K562 (cell line): ENCODE data around the gene TMC8. TPM values are rescaled to one million over a fixed set of nuclear protein-coding genes. Genes with fewer than 3 reads are reported as not detected.

Experiments
- ARID1B ChIP-seq: fragments of 450-650 bp; IDR thresholded peaks from 2 replicates; pipeline ENCODE4 v1.6.1; 2016; ENCODE audit warnings: antibody characterized with exemption, mild to moderate bottlenecking, inconsistent platforms
- BACH1 ChIP-seq: fragments of 200-800 bp; sonication (Bioruptor generic); IDR thresholded peaks from 2 replicates; pipeline ENCODE4 v1.6.1; 2016; ENCODE audit warnings: missing genetic modification characterization, missing compliant biosample characterization
- BRCA1 ChIP-seq, 2 experiments: fragments of 450-650 bp in 1 of 2; sonication (generic) in 1 of 2; formaldehyde crosslinking in 1 of 2; IDR thresholded peaks; 2 replicates each; pipeline versions ENCODE4 v1.5.0 to v1.6.1; 2017 to 2020; ENCODE audit warnings: mild to moderate bottlenecking in 1 of 2, missing genetic modification reagents in 1 of 2
- DMBX1 ChIP-seq: fragments of 250-450 bp; sonication (Bioruptor Pico); IDR thresholded peaks from 2 replicates; pipeline ENCODE4 v1.8.0; 2022; ENCODE audit warnings: inconsistent platforms, mild to moderate bottlenecking, moderate library complexity, borderline replicate concordance
- ELK1 ChIP-seq: sonication (generic); formaldehyde crosslinking; IDR thresholded peaks from 2 replicates; pipeline ENCODE4 v1.8.1; 2022; ENCODE audit warnings: missing genetic modification reagents
- EP300 ChIP-seq: IDR thresholded peaks from 2 replicates; pipeline ENCODE4 v1.6.1; 2012; ENCODE audit warnings: low read length, improper control_type of control experiment
- GABPB2 ChIP-seq: fragments of 250-450 bp; sonication (Bioruptor Pico); conservative IDR thresholded peaks from 2 replicates; pipeline ENCODE4 v1.5.1; 2021; ENCODE audit warnings: mild to moderate bottlenecking
- HMBOX1 ChIP-seq: sonication (generic); IDR thresholded peaks from 2 replicates; pipeline ENCODE4 v1.6.1; 2016
- MYNN ChIP-seq, 2 experiments: sonication (generic); formaldehyde crosslinking in 1 of 2; IDR thresholded peaks; 2 replicates each; pipeline versions ENCODE4 v1.5.0 to v1.6.1; 2016 to 2020; ENCODE audit warnings: antibody characterized with exemption in 1 of 2, missing genetic modification reagents in 1 of 2
- NFRKB ChIP-seq: fragments of 450-650 bp; IDR thresholded peaks from 2 replicates; pipeline ENCODE4 v1.6.1; 2016; ENCODE audit warnings: low read depth
- NR1H2 ChIP-seq: sonication (generic); formaldehyde crosslinking; IDR thresholded peaks from 2 replicates; pipeline ENCODE4 v1.4.0; 2020; ENCODE audit warnings: mild to moderate bottlenecking, missing genetic modification reagents
- POLR2AphosphoS5 ChIP-seq: IDR thresholded peaks from 2 replicates; pipeline ENCODE4 v1.6.1; 2011; ENCODE audit warnings: mild to moderate bottlenecking, low read depth, low read length, moderate library complexity; ENCODE audit not compliant: control insufficient read depth, insufficient read depth
- RFX7 ChIP-seq: fragments of 250-450 bp; sonication (Bioruptor Pico); IDR thresholded peaks from 2 replicates; pipeline ENCODE4 v1.5.1; 2021; ENCODE audit warnings: mild to moderate bottlenecking
- RNF2 ChIP-seq: sonication (generic); IDR thresholded peaks from 2 replicates; pipeline ENCODE4 v1.6.1; 2016
- SIN3A ChIP-seq, 2 experiments: fragments of 150-350 bp in 1 of 2; IDR thresholded peaks; 2 replicates each; pipeline ENCODE4 v1.6.1; 2011 to 2016; ENCODE audit warnings: borderline replicate concordance in 2 of 2, low read depth in 2 of 2, low read length in 2 of 2, mild to moderate bottlenecking in 2 of 2, moderate library complexity in 2 of 2; ENCODE audit not compliant: control insufficient read depth in 1 of 2
- STAT6 ChIP-seq: sonication (generic); formaldehyde crosslinking; IDR thresholded peaks from 2 replicates; pipeline ENCODE4 v1.8.1; 2023; ENCODE audit warnings: mild to moderate bottlenecking, missing genetic modification reagents
- TEAD4 ChIP-seq, 2 experiments: sonication (generic) in 1 of 2; formaldehyde crosslinking in 1 of 2; IDR thresholded peaks; 2 replicates each; pipeline versions ENCODE4 v1.6.1 to v1.8.0; 2012 to 2022; ENCODE audit warnings: borderline replicate concordance in 1 of 2, inconsistent platforms in 1 of 2, low read length in 1 of 2, mild to moderate bottlenecking in 1 of 2, missing genetic modification reagents in 1 of 2
- ZBTB7A ChIP-seq: IDR thresholded peaks from 2 replicates; pipeline ENCODE4 v1.6.1; 2011; ENCODE audit warnings: low read depth, mild to moderate bottlenecking, low read length, moderate library complexity, borderline replicate concordance; ENCODE audit not compliant: control insufficient read depth
- ZKSCAN1 ChIP-seq: fragments of 150-350 bp; IDR thresholded peaks from 2 replicates; pipeline ENCODE4 v1.6.1; 2016; ENCODE audit warnings: low read depth, low read length
- polyA plus RNA-seq, 8 experiments: library from polyadenylated mRNA; depleted of rRNA in 4 of 8; stranded (reverse) in 5 of 8; unstranded in 3 of 8; fragments of >200 nt; fragmentation: Nextera tagmentation in 2 of 8; fragmentation: Illumina TruSeq in 1 of 8; extraction: Ambion mirVana in 2 of 8; extraction: Trizol in 1 of 8; gene quantifications; 2 replicates each; pipeline versions ENCODE4 v1.2.1 to v1.2.3, GENCODE V29; 2011 to 2014; ENCODE audit warnings: inconsistent platforms in 1 of 8, missing spikeins in 1 of 8
- total RNA-seq, 7 experiments: library from RNA; depleted of rRNA in 6 of 7; stranded (reverse); fragments of >200 nt in 6 of 7; fragmentation: Illumina TruSeq in 2 of 7; extraction: Trizol in 2 of 7; gene quantifications; 2 replicates each; pipeline versions ENCODE4 v1.2.1 to v1.2.3, GENCODE V29; 2011 to 2021; ENCODE audit warnings: low replicate concordance in 1 of 7
- TF ChIP-seq, protein P1 (sequence below): fragments of 250-450 bp; sonication (Bioruptor Pico); IDR thresholded peaks from 2 replicates; pipeline ENCODE4 v1.5.0; 2020; ENCODE audit warnings: mild to moderate bottlenecking, borderline replicate concordance

TMC8 gene
- total and polyA plus RNA-seq, 9 of the 15 experiments (the other 6 are each of a cell fraction or from before 2014, with no cell fraction given) = 0.13 to 10.9 (median 2.8) TPM

DNA sequence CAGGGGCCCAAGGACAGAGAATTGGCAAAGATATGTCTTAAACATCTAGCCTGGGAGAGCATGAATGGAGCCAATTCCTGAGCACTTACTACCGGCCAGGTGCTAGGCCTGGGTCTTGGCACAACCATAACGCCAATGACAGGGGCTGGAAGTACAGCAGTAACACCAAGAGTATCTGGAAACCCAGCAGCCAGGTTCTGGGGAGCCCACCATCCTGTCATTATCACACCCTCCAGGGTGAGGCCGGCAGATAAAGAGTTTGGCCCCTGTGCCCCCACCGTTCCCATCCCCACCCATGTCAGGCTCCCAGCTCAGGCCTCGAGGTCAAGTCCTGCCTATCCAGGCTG is 508 bp upstream of the TMC8 start (continued):
- TF ChIP-seq BACH1 (tag) = no peak
- 0 out of 2 replicates have a peak, but pooled peaks have one; percentile 27 for TF ChIP-seq RNF2
- peak; percentile 72; the same call in 1 of the 2 replicates for TF ChIP-seq ZBTB7A
- TF ChIP-seq DMBX1 (CRISPR knock-in tag) = peak; percentile 81
- peak; percentile 10; the same call in 1 of the 2 replicates for TF ChIP-seq HMBOX1
- TF ChIP-seq MYNN (IDR thresholded peaks at IDR 0.05) = no peak
- TF ChIP-seq MYNN (CRISPR knock-in tag; IDR thresholded peaks at IDR 0.05) = no peak
- TF ChIP-seq ZKSCAN1 = peak; percentile 36; the same call in 1 of the 2 replicates
- 0 out of 2 replicates have a peak, but pooled peaks have one; percentile 34 for TF ChIP-seq TEAD4 (IDR thresholded peaks at IDR 0.05; ENCODE audit: low read length)
- TF ChIP-seq TEAD4 (CRISPR knock-in tag; IDR thresholded peaks at IDR 0.05; ENCODE audit: borderline replicate concordance) = no peak
- TF ChIP-seq BRCA1 (IDR thresholded peaks at IDR 0.05) = no peak
- no peak for TF ChIP-seq BRCA1 (CRISPR knock-in tag; IDR thresholded peaks at IDR 0.05)
- TF ChIP-seq STAT6 (CRISPR knock-in tag) = peak; percentile 88; the same call in 1 of the 2 replicates
- no peak for TF ChIP-seq SIN3A (IDR thresholded peaks at IDR 0.05; ENCODE audit: borderline replicate concordance in 2 of 2, control insufficient read depth in 1 of 2, low read depth in 2 of 2, low read length in 2 of 2)
- TF ChIP-seq EP300 = peak; percentile 25; the same call in 1 of the 2 replicates
- peak; percentile 45; the same call in 1 of the 2 replicates for TF ChIP-seq POLR2AphosphoS5
- TF ChIP-seq NFRKB = 0 out of 2 replicates have a peak, but pooled peaks have one; percentile 38
- TF ChIP-seq GABPB2 (CRISPR knock-in tag) = no peak
- 0 out of 2 replicates have a peak, but pooled peaks have one; percentile 8 for TF ChIP-seq NR1H2 (CRISPR knock-in tag)
- TF ChIP-seq, protein P1, sequence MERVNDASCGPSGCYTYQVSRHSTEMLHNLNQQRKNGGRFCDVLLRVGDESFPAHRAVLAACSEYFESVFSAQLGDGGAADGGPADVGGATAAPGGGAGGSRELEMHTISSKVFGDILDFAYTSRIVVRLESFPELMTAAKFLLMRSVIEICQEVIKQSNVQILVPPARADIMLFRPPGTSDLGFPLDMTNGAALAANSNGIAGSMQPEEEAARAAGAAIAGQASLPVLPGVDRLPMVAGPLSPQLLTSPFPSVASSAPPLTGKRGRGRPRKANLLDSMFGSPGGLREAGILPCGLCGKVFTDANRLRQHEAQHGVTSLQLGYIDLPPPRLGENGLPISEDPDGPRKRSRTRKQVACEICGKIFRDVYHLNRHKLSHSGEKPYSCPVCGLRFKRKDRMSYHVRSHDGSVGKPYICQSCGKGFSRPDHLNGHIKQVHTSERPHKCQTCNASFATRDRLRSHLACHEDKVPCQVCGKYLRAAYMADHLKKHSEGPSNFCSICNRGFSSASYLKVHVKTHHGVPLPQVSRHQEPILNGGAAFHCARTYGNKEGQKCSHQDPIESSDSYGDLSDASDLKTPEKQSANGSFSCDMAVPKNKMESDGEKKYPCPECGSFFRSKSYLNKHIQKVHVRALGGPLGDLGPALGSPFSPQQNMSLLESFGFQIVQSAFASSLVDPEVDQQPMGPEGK = no peak
- TF ChIP-seq ELK1 (CRISPR knock-in tag) = no peak
- TF ChIP-seq RFX7 (CRISPR knock-in tag) = no peak
- peak; percentile 65 for TF ChIP-seq ARID1B
